A172 (cell line): ENCODE results near the gene STOM. TPM values are rescaled to one million over a fixed set of nuclear protein-coding genes. Genes with fewer than 3 reads are reported as not detected.
"Not testable (repeated sequence)": the region's sequence is repeated elsewhere in the genome, so short reads cannot be mapped to it uniquely, and the experiment has no call there.

Source experiments
- DNase-seq: peaks from one replicate; pipeline ENCODE4 v3.0.0-alpha.2; 2015; ENCODE audit warnings: low spot score
- total RNA-seq: library from RNA; depleted of rRNA; stranded (reverse); fragments of >200 nt; shearing (Covaris generic); gene quantifications from 2 replicates; pipeline ENCODE4 v1.2.3, GENCODE V29; 2014; rRNA removed

The STOM gene, protein sequence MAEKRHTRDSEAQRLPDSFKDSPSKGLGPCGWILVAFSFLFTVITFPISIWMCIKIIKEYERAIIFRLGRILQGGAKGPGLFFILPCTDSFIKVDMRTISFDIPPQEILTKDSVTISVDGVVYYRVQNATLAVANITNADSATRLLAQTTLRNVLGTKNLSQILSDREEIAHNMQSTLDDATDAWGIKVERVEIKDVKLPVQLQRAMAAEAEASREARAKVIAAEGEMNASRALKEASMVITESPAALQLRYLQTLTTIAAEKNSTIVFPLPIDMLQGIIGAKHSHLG
- 110 and 157 TPM in 2 replicates for total RNA-seq

DNA sequence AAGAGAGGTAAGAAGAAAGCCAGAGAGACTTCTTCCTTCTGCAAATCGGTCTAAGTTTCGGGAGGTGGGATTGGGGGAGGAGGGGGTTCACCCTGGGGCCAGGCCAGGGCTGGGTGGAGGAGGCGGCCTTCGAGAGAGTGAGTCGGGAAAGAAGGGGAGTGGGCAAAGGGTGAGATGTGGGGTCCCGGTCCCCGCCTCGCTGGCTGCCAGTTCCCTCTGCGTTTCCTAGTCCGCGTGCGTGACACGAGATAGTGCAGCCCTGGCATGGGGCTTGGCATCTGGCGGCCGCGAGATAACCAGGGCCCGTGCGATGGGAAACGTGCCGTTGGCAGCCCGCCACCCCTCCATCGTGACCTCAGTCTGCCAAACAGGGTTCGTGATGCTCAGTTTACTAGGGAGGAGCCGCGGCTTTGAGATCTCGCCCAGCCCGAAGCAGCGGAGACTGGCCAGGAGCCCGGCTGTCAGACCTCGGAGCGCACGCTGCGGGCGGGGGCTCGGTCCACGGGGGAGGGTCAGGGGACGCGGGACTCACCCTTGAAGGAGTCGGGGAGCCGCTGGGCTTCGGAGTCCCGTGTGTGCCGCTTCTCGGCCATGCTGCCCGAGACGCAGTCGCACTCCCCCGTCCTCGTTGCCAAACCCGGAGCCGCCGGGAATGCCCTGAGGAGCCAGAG, at the start of gene STOM:
STOM (minus strand) TSS at position 656 of the 671 bp plus-strand sequence; CDS start at position 593, 63 bp downstream.
- peak; percentile 75 for DNase-seq

DNA sequence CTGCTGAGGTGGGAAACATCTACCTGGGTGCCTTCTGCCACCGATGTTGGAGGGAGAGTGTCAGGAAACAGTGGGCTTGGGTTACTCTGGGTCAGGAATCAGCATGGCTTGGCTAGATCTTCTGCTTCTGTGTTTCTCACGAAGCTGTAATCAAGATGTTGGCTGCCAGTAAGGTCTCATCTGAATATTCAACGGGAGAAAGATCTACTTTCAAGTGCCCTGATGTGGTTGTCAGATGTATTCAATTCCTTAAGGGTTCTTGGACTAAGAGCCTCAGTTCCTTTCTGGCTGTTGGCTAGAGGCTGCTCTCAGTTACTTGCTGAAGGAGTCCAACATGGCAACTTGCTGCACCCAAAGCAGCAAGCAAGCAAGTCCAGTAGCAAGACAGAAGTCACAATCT, 41.9 kb upstream of the STOM start:
- DNase-seq = no peak

DNA sequence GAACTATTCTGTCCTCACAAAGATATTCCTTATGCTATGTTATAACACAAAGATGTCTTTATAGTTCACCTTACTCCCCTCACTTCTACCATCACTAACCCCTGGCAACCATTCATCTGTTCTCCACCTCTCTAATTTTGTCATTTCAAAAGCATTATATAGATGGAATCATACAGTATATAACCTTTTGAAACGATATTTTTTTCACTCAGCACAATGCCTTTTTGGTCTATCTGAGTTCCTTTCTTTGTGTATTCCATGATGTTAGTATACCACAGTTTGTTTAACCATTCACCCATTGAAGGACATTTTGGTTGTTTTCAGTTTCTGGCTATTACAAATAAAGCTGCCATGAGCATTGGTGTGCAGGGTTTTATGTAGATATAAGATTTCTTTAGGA, 35.8 kb upstream of the STOM start:
- DNase-seq = no peak

DNA sequence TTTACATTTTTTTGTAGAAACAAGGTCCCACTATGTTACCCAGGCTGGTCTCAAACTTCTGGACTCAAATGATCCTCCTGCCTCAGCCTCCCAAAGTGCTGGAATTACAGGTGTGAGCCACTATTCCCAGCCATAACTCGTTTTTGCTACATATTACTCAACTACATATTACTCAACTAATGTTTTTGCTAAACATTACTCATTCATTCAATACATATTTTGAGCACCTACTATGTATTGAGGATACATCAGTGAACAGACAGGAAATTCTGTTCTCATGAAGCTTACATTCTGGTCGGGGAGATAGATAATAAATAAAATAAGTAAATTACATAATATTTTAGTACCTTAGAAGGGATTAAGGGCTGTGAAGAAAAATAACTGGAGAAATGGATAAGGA, 34.9 kb upstream of the STOM start:
- no peak for DNase-seq

DNA sequence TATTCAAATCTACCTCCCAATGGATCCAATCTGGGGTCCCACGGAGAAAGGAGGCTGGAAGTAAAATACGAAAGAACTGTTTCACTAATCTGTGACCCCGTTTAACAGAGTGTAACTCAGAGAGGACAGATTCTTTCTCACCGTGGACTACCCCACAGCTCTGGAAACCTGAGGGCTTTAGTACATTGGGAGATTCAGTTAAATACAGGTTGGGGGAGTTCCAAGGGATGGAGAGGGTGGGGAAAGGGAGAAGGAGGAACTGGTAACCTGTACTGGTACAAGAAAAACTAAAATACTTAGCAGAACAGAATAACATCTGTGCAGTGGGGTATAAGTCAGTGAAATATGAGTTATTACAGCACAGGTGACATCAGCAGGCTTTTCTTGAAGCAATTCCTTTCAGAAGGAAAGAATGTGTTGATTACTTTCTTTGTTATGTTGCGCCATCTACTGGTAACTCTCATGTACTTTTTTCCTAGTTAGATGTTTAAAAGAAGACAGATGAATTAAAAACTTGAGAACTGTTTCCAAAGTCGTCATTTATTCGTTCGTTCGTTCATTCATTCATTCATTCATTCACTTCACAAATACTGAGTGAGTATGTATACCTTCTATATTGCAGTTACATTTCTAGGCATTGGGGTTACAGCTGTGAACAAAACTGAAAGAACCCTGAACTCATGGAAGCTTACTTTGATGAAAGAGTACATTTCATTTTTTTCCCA, 30.0 kb upstream of the STOM start:
- DNase-seq = peak; percentile 83

DNA sequence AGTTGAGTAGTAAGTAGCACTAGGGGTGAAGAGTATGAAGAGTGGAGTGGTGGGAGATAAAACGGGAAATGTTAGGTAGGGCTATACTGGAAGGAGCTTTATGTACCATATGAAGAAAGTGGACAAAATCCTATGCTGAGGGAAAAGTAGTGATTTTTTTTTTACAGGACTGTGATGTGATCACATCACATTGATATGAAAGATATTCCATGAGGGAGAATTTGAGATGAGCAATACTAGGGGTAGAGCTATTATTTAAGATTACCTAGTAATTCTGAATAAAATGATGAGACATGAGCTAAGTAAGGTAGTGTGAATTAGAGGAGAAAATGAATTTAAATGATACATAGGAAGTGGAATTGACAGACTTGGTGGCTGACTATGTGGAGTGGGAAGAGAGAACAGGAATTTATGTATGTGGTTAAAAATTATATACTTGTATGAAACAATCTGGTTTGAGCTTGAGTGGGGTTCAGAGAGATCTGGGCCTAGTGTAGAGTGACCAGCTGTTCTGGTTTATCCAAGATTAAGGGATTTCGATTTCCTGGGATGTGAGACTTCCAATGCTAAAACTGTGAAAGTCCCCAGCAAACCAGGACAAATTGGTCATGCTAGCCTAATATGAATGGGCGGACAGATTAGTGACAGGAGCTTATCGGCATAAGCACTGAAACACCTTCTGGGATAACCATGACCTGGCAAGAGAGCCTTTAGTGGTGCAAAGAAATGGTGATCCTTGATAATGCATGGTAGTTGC, 29.3 kb upstream of the STOM start:
- no peak for DNase-seq

DNA sequence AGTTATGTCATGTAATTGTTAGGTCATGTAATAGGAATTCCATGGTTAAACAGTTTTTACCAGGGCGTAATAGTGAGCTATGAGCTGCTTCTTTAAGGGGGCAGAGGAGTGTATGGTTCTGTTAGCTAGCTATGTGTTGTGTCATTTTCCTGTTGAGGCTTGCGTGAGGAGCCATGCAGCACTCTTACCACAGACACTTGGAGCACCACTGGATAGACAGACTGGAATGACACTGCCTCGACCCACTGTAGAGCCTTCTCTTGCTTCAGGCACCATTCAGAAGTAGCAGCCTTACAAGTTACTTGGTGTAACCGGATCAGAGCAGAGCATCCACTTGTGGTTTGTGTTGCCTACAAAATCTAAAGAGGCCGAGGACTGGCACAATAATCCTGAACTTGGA, 28.3 kb upstream of the STOM start:
- DNase-seq = peak; percentile 23

DNA sequence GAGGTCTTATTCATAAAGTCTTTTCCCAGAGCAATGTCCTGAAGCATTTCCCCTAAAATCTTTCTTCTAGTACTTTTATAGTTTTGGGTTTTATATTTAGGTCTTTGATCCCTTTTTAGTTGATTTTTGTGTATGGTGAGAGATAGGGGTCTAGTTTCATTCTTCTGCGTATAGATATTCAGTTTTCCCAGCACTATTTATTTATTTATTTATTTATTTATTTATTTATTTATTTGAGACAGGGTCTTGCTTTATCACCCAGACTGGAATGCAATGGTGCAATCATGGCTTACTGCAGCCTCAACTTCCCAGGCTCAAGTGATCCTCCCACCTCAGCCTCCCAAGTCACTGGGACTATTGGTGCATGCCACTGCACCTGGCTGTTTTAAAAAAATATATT, 27.2 kb upstream of the STOM start:
- not testable (repeated sequence) for DNase-seq

DNA sequence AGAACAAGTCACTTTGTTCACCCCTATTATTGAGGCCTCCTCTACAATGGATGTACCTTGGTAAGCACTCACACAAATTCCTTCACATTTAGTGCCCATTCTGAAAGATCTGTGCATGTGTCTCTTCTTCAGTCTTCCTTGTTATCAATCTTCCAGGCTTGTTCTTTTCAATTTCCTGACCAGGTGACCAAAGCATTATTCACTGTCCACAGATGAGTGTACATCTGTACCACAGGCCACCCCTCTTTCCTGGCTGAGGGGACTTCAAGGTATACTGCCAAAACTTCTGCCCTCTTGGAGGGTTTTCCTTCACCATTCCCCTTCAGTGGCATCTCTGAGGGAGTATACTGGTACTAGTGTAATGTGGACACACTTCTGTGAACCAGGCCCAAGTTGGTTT, 25.5 kb upstream of the STOM start:
- DNase-seq = no peak

DNA sequence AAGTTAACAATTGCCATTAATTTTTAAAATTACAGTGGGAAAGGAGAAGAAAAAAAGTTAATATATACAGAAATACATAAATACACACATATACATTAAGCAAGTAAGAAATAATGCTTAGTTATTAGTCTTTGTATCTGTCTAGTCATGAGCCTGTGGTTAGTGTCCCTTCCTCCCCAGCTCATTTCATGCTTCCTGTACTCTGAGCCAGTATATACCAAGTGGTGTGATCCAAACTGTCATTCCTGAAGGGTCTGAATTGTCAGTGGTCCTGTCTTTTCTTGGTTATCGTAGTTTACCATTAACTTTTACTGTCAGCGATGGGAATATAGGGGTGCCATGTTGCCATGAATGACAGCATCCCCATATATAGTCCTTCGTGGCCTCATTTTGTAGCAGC, 24.2 kb upstream of the STOM start:
- DNase-seq = no peak

DNA sequence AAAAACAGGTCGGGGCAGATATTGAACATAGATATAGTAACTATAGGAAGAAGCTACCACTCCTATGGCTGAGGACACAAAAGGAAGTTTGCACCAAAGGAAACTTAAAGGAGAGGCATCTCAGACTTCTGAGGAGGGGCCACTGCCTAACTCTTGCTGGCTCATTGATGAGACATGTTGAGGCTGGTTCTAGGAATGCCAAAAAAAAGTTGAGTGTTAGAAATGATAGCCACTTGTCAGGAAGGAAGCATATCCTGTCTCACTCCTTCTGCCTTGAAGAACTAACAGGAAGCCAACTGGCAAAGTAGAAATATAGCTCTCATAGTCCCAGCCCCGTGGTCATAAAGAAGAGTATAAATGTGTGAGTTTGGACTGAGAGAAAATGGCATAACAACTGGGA, 23.3 kb upstream of the STOM start:
- peak; percentile 25 for DNase-seq

DNA sequence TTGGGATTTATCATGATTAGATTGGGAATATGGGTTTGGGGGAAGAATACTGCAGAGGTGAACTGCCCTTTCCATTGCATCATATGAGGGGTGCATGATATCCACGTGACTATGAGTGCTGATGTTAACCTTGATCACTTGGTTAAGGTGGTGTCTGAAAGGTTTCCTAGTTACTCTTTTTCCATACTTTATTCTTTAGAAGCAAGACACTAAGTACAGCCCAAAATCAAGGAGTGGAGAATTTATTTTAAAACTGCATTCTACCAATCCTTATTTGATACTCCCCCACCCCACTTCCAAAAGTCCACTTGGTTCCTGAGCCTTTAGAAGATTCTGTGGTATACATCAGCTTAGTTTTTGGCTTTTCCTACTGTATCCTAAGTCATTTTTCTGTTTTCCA, 20.3 kb upstream of the STOM start:
- no peak for DNase-seq

DNA sequence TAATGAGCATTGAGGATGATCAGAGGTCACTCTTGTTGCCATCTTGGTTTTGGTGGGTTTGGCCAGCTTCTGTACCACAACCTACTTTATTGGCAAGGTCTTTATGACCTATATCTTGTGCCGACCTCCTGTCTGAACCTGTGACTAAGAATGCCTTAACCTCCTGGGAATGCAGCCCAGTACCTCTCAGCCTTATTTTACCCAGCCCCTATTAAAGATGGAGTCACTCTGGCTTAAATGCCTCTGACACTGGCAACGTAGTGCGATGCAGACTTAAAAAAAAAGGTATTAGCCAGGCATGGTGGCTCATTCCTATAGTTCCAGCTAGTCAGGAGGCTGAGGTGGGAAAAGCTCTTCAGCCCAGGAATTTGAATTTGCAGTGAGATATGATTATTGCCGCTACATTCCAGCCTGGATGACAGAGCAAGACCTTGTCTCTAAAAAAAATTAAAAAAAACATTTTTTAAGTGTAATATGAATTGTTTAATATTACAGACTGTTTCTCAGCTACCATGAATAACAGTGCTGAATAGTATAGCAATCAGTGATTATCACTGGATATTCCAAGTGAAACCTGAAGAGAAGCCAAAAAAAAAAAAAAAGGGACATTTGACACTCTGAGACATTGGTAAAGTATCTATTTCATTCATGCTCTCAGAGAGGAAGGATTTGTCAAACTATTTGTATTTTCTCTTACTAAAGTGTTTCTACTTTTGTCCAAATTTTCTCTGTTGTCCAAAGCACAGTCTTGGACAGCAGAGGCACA, 18.3 kb upstream of the STOM start:
- DNase-seq = no peak

DNA sequence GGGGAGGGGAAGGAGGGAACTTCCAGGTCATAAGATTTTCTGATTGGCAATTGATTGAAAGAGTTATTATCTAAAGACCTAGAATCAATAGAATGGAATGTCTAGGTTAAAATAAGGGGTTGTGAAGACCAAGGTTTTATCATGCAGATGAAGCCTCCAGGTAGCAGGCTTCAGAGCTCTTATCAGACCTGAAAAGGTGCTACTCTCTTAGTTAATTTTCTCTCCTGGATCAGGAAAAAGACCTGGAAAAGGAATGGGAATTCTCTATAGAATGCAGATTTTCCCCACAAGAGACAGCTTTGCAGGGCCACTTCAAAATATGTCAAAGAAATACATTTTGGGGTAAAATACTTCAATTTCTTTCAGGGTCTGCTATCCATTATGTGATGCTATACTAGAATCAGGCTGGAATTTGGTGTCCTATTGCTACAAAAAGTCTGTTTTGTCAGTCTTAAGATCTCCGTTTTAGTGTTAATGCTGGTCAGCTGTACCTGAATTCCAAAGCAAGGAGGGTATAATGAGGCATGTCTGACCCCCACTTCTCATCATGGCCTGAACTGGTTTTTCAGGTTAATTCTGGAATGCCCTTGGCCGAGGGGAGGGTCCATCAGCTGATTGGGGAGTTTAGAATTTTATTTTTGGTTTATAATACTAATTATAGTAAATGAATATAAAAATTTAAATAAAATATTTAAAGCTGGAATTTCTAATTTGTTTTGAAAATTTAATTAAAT, 16.6 kb upstream of the STOM start:
- no peak for DNase-seq

DNA sequence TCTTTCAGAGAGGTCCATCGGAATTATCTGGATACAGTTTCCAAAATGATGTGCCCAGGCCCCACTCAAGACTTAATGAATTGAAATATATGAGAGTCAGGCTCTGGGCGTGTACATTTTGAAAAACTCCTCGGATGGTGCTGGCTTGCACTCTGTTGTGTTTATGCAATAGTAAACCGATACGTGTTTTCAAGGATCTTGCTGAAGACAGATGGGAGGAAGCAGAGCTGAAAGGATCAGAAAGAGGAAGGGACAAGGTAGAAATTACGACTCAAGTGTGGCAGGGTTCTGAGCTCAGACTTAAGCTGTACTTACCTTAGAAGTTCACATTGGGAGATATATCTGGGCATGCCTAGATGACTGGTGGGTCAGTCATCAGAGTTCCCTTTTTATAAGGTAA, 13.7 kb upstream of the STOM start:
- no peak for DNase-seq

DNA sequence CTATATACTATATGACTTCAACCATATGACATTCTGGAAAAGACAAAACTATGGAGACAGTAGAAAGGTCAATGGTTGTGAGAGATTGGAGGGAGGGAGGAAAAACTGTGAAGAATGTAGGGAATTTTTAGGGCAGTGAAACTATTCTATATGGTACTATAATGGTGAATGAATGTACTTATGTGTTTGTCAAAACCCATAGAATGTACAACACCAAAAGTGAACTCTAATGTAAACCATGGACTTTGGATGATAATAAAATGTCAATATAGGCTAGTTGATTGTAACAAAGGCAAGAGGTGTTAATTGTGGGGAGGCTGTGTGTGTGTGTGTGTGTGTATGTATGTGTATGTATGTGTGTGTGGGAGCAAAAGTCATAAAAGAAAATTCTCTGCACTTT, 10.8 kb upstream of the STOM start:
- DNase-seq = no peak

DNA sequence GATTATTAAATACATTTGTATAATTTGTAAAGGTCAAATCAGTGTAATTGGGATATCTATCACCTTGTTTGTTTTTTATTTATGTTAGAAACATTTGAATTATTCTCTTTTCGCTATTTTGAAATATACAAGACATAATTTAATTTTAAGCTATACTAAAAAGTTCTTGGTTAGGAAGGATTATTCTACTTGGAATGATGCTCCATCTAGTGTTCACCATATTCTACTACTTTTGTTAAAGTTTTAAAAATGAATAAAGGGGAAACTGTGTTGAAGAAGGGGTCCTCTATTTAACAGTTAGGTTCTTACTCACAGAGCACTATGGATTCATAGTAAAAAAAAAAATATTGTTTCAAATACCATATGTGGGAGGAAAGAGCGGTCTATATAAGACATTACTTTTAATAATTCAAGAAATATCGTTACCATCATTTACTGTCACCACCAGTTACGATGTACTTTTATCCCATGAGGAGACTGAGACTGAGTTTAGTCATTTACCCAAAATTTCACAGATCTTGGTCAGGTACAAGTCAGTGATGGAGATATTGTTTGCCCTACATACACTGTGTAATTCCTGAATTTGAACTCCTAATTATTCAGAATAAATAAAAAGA, 6.3 kb upstream of the STOM start:
- no peak for DNase-seq

DNA sequence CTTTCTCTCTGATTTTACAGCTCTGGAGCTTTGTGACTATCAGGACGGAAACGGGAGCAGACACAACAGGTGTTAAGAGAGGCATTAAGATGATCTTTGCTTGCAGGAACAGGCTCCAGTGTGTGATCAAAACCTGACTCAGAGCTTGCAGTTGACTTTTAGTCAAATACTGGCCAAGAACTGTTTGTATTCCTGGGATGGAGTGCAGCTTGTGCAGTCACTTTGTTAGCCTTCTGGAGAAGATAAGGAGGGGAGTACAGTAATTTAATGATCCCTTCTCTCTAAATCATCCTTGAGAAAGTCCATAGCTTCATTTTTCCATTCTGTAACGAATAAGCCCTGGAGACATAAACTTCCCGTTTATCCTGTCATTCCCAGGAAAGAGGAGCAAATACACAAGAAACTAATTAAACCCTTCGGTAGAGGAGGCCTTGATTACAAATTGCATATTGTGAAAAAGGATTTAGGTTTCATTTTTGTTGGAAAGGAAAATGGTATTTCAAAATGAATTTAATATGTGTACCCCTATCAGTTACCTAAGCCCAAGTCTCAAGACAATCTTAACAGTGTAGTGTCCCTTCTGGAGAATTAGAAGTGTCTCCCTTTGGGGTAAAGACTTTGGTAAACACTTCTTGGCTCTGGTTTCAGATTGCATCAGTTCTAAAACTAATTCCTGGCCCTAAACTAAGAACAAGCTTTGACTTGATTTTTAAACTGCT, 3.1 kb upstream of the STOM start:
- DNase-seq = no peak

DNA sequence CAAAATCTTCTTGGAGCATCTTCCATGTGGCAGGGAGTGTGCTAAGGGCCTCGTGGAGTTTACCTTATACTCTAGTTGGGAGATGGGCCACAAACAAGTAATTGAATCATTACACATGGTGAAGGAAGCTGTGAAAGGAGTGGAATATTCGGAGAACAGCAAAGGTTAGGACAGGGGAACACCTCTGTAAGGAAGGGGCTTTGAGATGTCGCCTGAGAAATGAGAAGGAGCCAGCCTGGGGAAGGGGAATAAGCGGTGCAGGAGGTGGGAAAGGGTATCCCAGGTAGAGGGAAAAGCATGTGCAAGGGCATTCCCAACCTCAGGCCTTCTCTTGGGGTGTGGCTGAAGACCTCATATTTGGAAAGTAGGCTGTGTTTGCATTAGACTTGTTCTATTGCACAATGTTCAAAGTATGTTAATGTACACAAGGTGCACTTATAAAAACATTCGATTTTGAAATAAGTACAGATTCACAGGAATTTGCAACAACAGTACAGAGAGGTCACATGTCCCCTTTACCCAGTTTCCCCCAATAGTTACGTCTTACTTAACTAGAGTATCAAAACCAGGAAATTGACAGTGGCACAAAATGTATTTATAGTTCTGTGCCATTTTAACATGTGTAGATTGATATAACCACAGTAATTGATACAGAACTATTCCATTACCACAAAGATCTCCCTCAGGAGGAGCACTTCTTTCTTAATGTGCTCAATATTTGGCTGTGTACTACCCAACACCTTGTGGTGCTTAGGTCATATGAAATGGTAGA, 2.4 kb upstream of the STOM start:
- no peak for DNase-seq
